ENCODE measurements around the gene IFIT2. TPM values are rescaled to one million over a fixed set of nuclear protein-coding genes. Genes with fewer than 3 reads are reported as not detected.
"Not testable (repeated sequence)": the region's sequence is repeated elsewhere in the genome, so short reads cannot be mapped to it uniquely, and the experiment has no call there.

IFIT2 gene
- total and polyA plus RNA-seq, 2 experiments from 2014 or later: 0.10 TPM; not detected in 1

GRCh38 chr10:89252225-89252585 is 49.6 kb upstream of the IFIT2 start (continued):
- no peak for TF ChIP-seq CREB1 (CRISPR knock-in tag; IDR thresholded peaks at IDR 0.05; ENCODE audit: low read depth)

- peaks cover 12% of the 10 kb centered on the region for H3K79me2 ChIP-seq (replicated peaks; ENCODE audit: insufficient read depth)
- DNase-seq (ENCODE audit: low spot score); H3K9me2 ChIP-seq (ENCODE audit: insufficient read depth); ATAC-seq; H3K27ac ChIP-seq (ENCODE audit: low read depth); H3K27me3 ChIP-seq (ENCODE audit: insufficient read depth); H3K4me3 Mint-ChIP-seq; H3F3A ChIP-seq (replicated peaks; ENCODE audit: low read depth); H3K27ac Mint-ChIP-seq; H3K27me3 Mint-ChIP-seq (ENCODE audit: insufficient read depth, low read depth, poor library complexity); H3K4me2 ChIP-seq; H3K4me3 ChIP-seq; H3K36me3 ChIP-seq (ENCODE audit: insufficient read depth); H4K20me1 ChIP-seq (replicated peaks; ENCODE audit: insufficient read depth); H2AFZ ChIP-seq: not testable (repeated sequence)
- peaks cover 28% of the 10 kb centered on the region for H3K36me3 Mint-ChIP-seq (ENCODE audit: low read depth)
- peaks cover 33% of the 10 kb centered on the region for H3K9me3 Mint-ChIP-seq
- H3K4me1 ChIP-seq (ENCODE audit: insufficient read depth): peaks cover 17% of the 10 kb centered on the region; the same call in 1 of the 2 replicates
- H3K4me1 Mint-ChIP-seq: peaks cover 17% of the 10 kb centered on the region; the same call in 2 of the 3 replicates
Measured at GRCh38 chr10:89255091-89255579, 46.7 kb upstream of the IFIT2 start.

DNA sequence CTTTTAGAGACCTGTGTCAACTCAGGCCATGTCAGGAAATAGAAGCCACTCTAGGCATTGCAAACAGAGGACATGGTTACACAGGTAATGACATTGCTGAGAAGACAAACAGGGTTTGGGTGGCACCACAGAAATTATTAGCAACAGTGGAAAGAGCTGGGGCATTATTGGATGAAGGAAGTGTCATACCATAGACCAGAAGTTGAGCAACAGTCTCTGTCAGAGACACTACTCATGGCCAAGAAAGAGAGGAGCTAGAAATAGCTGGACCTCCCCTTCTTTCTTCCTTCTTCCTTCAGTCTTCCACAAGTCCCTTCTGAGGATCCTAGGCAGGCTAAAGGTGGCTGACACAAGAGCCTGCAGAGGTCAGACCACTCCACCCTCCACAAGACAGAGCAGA is 46.1 kb upstream of the IFIT2 start:
- Mint-ChIP-seq H3K4me3 (no peak overlapping the region), H3K36me3 (ENCODE audit: low read depth) (peaks cover 28% of the 10 kb centered on the region), H3K27me3 (ENCODE audit: insufficient read depth, low read depth, poor library complexity) (peaks cover 9% of the 10 kb centered on the region), H3K27ac (no peak overlapping the region), H3K9me3 (peaks cover 33% of the 10 kb centered on the region), H3K4me1 (peaks cover 16% of the 10 kb centered on the region; the same call in 2 of the 3 replicates)
- no peaks in the 10 kb centered on the region for H4K20me1 ChIP-seq (replicated peaks; ENCODE audit: insufficient read depth)
- H3K27ac ChIP-seq (ENCODE audit: low read depth): no peak overlapping the region
- 0 out of 2 replicates have a peak, but pooled peaks cover 7% of the 10 kb centered on the region for H3K9me2 ChIP-seq (ENCODE audit: insufficient read depth)
- peaks cover 5% of the 10 kb centered on the region for H3K79me2 ChIP-seq (replicated peaks; ENCODE audit: insufficient read depth)
- H3F3A ChIP-seq (replicated peaks; ENCODE audit: low read depth): no peaks in the 10 kb centered on the region
- H2AFZ ChIP-seq: no peak overlapping the region
- no peak for DNase-seq (ENCODE audit: low spot score)
- H3K36me3 ChIP-seq (ENCODE audit: insufficient read depth): no peaks in the 10 kb centered on the region
- no peak overlapping the region for H3K4me2 ChIP-seq
- no peak for ATAC-seq
- H3K4me3 ChIP-seq: no peak overlapping the region
- H3K4me1 ChIP-seq (ENCODE audit: insufficient read depth): peaks cover 13% of the 10 kb centered on the region; the same call in 1 of the 2 replicates
- no peaks in the 10 kb centered on the region for H3K27me3 ChIP-seq (ENCODE audit: insufficient read depth)
- no peak for TF ChIP-seq ZNF462 (CRISPR knock-in tag; IDR thresholded peaks at IDR 0.05)
- no peak for TF ChIP-seq EZH2phosphoT487 (IDR thresholded peaks at IDR 0.05; ENCODE audit: unreplicated experiment)
- TF ChIP-seq EZH2 (IDR thresholded peaks at IDR 0.05; ENCODE audit: low read depth, unreplicated experiment): no peak
- TF ChIP-seq, protein P1, sequence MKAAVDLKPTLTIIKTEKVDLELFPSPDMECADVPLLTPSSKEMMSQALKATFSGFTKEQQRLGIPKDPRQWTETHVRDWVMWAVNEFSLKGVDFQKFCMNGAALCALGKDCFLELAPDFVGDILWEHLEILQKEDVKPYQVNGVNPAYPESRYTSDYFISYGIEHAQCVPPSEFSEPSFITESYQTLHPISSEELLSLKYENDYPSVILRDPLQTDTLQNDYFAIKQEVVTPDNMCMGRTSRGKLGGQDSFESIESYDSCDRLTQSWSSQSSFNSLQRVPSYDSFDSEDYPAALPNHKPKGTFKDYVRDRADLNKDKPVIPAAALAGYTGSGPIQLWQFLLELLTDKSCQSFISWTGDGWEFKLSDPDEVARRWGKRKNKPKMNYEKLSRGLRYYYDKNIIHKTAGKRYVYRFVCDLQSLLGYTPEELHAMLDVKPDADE (IDR thresholded peaks at IDR 0.05): no peak
- TF ChIP-seq NANOG (IDR thresholded peaks at IDR 0.05; ENCODE audit: borderline replicate concordance): no peak
- TF ChIP-seq POLR2AphosphoS5 (IDR thresholded peaks at IDR 0.05; ENCODE audit: low read depth): no peak
- no peak for TF ChIP-seq STAT1 (IDR thresholded peaks at IDR 0.05; ENCODE audit: unreplicated experiment)
- no peak for TF ChIP-seq JUNB (IDR thresholded peaks at IDR 0.05; ENCODE audit: unreplicated experiment)
- TF ChIP-seq ZNF331 (CRISPR knock-in tag; IDR thresholded peaks at IDR 0.05; ENCODE audit: low read depth): no peak
- TF ChIP-seq CREB1 (CRISPR knock-in tag; IDR thresholded peaks at IDR 0.05; ENCODE audit: low read depth): no peak
- TF ChIP-seq, protein P2, sequence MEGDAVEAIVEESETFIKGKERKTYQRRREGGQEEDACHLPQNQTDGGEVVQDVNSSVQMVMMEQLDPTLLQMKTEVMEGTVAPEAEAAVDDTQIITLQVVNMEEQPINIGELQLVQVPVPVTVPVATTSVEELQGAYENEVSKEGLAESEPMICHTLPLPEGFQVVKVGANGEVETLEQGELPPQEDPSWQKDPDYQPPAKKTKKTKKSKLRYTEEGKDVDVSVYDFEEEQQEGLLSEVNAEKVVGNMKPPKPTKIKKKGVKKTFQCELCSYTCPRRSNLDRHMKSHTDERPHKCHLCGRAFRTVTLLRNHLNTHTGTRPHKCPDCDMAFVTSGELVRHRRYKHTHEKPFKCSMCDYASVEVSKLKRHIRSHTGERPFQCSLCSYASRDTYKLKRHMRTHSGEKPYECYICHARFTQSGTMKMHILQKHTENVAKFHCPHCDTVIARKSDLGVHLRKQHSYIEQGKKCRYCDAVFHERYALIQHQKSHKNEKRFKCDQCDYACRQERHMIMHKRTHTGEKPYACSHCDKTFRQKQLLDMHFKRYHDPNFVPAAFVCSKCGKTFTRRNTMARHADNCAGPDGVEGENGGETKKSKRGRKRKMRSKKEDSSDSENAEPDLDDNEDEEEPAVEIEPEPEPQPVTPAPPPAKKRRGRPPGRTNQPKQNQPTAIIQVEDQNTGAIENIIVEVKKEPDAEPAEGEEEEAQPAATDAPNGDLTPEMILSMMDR (conservative IDR thresholded peaks at IDR 0.05; ENCODE audit: low read depth in 2 of 2): no peak
- no peak for TF ChIP-seq ZNF114 (CRISPR knock-in tag; IDR thresholded peaks at IDR 0.05)

Measured in GM23338 (cell line).